GM20000 (cell line): Measurements from ENCODE around the gene LHFPL2.

Experiments
- DNase-seq: peaks from one replicate; pipeline ENCODE4 v3.0.0; 2012; ENCODE audit warnings: low spot score
- CTCF ChIP-seq: IDR thresholded peaks from 2 replicates; pipeline ENCODE4 v1.5.1; 2012; ENCODE audit warnings: mild to moderate bottlenecking, control low read depth; ENCODE audit errors: extremely low read depth, missing control alignments

Gene LHFPL2

DNA sequence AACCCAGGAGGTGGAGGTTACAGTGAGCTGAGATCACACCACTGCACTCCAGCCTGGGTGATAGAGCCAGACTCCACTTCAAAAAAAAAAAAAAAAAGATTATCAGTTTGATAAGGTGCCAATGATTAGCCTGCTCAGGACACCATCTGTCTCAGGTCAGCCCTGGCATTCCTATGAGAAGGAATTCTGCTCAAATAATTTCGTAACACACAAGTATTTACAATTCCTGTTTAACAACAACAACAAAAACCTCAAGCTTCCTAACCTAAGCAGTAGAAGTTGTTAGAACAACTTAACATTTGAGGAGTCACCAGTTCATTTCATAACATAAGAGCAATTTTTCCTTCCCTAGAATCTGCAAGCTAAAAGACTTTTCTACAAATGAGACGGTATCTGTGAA lies 85.0 kb downstream of the LHFPL2 start:
- no peak for DNase-seq
- TF ChIP-seq CTCF, result no peak

GRCh38 chr5:78562714-78563330 lies 85.8 kb downstream of the LHFPL2 start:
- no peak for DNase-seq
- no peak for TF ChIP-seq CTCF

- DNase-seq, result no peak
- no peak for TF ChIP-seq CTCF
Measured at GRCh38 chr5:78562001-78562400, 86.6 kb downstream of the LHFPL2 start.

DNA sequence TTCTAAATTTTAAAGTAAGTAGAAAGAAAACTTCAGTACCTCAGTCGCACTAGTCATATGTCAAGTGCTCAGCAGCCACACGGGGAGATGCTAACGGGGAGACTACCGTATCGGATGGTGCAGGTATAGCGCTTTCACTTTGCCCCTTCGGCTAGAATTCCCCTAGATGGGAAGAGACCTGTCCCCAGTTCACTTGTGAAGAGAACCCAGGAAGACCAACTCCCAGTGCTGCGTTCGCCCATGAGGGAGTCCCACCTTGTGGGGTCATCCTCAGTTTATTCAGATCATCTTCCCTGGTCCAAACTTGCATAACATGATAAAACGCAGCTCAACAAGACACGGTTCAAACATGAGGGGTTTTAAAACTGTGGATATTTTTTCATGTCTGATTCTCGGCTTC lies 87.3 kb downstream of the LHFPL2 start:
- no peak for DNase-seq
- no peak for TF ChIP-seq CTCF

GRCh38 chr5:78560000-78560855 lies 88.3 kb downstream of the LHFPL2 start:
- TF ChIP-seq CTCF, result no peak
- no peak for DNase-seq

GRCh38 chr5:78557601-78558000 lies 91.0 kb downstream of the LHFPL2 start:
- TF ChIP-seq CTCF, result no peak
- no peak for DNase-seq

DNA sequence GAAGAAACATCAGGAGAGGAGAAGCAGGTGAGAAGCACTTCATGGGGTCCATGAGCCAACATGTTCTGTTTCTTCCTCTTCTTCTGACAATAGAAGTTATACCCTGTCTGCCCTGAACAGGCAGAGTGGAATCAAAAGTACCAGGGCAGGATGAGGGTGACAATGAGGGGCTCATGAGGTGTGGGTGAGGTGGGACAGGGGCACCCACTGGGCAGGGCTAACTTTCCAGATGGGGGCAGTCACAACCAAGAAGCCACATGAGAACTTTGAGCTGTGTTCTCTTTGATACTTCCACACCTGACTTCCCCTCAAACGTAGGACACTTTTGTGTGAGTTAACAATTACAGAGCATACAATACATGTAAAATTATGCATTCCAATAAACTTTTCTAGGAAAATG lies 92.7 kb downstream of the LHFPL2 start:
- no peak for DNase-seq
- no peak for TF ChIP-seq CTCF
